Loucy (cell line): ENCODE results near the gene GPR156.

Experiments
- EZH2phosphoT487 ChIP-seq: fragments of 200-600 bp; IDR thresholded peaks from 2 replicates; pipeline ENCODE4 v1.6.1; 2018; ENCODE audit warnings: antibody characterized with exemption, mild to moderate bottlenecking, moderate library complexity, borderline replicate concordance
- TF ChIP-seq, protein P1 (sequence below): fragments of 200-600 bp; sonication (generic); conservative IDR thresholded peaks from 2 replicates; pipeline ENCODE4 v1.5.1; 2014; ENCODE audit warnings: mild to moderate bottlenecking, antibody characterized with exemption, low read length

DNA sequence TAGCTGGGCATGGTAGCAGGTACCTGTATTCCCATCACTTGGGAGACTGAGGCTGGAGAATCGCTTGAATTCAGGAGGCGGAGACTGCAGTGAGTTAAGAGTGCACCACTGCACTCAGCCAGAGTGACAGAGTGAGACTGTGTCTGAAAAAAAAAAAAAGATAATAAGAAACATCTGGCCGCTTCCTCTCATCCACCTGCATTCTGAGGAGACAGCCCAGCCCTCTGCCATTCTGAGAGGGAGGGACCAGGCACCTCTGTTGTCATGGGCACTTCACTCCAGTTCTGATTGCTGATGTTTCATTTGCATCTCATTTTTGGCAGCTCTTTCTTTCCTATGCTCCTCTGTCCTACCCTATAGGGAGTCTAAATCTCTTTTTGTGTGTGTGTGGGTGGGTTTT is 154.4 kb downstream of the GPR156 start:
- TF ChIP-seq, protein P1, sequence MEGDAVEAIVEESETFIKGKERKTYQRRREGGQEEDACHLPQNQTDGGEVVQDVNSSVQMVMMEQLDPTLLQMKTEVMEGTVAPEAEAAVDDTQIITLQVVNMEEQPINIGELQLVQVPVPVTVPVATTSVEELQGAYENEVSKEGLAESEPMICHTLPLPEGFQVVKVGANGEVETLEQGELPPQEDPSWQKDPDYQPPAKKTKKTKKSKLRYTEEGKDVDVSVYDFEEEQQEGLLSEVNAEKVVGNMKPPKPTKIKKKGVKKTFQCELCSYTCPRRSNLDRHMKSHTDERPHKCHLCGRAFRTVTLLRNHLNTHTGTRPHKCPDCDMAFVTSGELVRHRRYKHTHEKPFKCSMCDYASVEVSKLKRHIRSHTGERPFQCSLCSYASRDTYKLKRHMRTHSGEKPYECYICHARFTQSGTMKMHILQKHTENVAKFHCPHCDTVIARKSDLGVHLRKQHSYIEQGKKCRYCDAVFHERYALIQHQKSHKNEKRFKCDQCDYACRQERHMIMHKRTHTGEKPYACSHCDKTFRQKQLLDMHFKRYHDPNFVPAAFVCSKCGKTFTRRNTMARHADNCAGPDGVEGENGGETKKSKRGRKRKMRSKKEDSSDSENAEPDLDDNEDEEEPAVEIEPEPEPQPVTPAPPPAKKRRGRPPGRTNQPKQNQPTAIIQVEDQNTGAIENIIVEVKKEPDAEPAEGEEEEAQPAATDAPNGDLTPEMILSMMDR, result no peak
- TF ChIP-seq EZH2phosphoT487, result no peak
